GM21515 (cell line): ENCODE measurements around the gene ALDH5A1.
"Not testable (repeated sequence)": the region's sequence is repeated elsewhere in the genome, so short reads cannot be mapped to it uniquely, and the experiment has no call there.

ENCODE experiments used
- ATAC-seq: cut with Tn5 transposase; IDR thresholded peaks from one replicate; pipeline ENCODE4 v1.9.1; 2021; ENCODE audit not compliant: unreplicated experiment

ALDH5A1 gene

DNA sequence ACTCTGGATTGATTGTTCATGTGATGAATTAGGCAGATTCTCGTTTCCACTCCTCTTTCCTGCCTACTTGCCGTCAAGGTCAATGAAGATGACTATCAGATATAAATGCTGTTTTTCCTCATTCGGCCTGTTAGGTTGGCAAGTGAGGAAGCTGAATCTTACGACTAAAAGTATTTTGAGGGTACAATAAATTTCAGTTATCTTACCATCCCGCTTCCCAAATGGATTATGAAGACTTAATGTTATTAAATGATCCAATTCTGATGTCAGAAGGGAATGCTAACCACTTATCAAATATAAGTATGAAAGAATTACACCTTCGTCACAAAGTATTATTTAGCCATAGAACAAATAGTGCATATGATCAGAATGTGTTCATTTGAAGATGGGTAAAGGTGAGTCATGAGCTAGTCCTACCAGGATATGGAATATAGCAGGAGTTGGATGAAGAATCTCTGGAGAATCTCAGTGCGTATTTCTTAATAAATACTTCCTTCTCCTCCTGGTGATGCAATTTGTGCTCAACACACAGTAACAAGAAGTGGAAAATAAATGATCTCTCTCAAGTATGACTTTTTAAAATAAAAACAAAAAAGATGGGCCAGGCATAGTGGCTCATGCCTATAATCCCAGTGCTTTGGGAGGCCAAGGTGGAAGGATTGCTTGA lies 10.0 kb upstream of the ALDH5A1 start:
- ATAC-seq, result no peak

DNA sequence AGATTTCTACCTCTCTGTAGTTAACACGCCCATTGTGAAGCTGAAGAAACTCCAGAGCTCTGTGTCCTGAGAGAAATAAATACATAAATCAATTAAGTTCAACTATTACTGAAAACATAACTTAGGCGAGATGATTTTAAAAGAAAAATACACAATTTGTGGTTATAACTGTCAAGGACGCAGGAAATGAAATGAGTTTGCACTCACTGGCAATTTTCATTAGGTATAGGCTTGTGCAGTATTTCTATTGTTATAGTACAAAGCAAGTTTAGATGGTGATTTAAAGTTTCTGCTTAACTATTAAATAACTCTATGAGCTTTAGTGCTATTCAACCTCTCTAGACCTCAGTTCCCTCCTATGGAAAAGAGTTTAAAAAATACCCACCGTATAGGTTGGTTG lies 8.7 kb upstream of the ALDH5A1 start:
- no peak for ATAC-seq

DNA sequence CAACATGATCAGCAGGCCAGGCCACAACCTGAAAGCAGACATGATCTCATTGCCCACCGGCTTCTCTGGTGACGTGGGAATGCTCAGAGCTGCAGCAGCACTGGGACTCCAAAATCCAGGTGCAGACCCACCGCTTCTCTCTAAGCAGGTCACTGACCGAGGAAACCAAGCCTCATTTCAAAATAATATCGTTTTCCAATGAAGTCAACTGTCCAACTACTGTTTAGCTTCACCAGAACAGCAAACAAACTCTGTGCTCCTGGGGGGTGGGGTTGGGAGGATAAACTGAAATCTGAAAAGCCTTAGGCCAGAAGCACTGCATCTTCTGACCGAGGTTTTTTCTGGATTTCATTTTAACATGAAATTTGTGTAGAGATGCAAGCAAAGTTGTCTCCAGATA lies 5.3 kb upstream of the ALDH5A1 start, which contains the start of gene GPLD1:
GPLD1 (minus strand) TSS at position 109 of the 400 bp plus-strand sequence; CDS start at position 42, 67 bp downstream.
- ATAC-seq, result no peak

DNA sequence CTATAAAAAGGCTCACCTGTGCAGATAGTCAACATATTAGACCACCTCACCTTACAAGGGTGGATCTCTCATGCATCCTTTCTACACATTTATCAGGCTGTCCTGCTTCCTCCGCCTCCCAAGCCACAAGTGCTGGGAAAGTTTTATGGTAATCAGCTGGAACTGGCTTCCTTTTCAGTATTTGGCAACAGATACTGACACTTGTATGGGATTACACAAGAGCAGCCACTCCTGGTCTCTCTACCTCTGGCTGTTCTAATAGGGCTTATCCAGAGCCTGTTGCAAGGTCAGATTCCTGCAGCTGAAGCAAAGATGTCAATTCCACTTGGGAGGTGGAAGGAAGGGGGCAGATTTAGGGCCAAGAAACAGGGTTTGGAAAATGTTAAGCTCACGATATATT lies 4.9 kb upstream of the ALDH5A1 start:
- ATAC-seq, result no peak

DNA sequence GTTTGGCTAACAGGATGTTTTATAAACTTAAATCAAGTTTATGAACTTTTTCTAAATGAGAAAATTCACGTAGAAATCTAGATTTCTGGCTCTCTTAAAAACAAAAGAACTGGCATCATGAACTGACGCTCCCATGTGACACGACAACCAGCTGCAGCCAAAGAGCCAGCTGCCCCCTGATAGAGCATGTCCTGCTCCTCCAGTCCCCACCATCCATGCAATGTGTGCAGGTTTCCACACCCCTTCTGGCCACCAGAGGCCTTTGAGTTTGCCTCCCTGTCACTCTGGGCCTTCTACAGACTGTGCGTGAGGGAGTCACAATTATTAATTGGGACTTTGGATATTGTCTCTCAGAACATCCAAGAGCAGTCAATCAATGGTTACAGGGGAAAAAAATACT lies 3.8 kb upstream of the ALDH5A1 start:
- ATAC-seq, result no peak

DNA sequence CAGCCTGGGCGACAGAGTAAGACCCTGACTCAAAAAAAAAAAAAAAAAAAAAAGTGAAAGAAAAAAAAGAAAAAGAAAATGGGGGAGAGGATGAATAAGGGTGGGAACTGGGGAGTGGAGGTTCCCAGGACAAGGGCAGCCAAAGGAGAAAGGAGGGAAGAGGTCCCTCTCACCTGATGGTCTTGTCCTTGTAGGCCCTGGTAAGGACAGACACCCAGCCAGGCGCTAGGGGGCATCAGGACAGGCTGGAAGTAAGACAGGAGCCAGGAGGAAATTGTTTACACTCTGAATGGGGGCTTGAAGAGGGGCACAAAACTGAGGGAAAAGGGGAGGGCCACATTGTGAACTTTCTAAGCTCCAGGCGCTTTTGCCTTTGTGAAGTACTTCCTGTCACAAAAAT lies 2.3 kb upstream of the ALDH5A1 start:
- no peak for ATAC-seq

DNA sequence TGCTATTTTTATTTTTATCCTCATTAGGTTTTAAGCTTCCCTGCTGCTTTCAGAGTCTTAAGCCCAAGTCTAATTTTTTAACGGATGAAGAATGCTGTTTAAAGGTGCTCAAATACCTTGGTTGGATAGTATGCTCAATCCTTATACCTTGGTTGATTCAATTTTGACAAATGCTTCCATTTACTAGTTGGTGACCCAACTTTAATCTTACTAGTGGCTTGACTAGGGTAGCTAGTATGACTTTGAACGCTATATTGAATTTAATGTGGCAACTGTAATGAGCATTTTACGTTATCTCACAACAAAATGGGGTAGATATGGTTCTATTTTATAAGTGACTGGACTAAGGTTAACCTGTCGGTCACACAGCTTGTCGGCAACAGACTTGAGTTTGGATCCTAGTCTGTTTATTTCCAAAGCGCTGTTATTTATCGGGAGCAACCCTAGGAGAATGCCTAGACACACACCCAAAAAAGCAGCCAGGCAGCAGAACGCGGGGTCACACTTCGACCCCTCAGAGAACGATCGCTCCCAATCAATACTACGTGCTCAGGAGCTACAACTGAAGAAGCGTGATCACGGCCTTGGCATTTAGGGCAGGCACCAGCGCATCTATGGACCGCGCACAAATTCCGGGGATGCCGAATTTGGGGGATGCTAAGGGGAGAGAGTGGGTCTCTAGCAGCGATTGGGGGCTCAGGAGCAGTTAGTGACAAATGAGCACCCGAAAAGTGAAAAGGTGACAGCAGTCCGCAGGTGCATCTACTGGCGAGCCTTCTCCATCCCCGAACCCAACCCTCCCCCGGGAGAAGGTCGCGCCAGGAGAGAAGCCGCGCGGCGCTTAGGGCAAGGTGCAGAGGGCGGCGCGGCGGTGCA lies 586 bp upstream of the ALDH5A1 start:
- ATAC-seq, result peak; percentile 4

DNA sequence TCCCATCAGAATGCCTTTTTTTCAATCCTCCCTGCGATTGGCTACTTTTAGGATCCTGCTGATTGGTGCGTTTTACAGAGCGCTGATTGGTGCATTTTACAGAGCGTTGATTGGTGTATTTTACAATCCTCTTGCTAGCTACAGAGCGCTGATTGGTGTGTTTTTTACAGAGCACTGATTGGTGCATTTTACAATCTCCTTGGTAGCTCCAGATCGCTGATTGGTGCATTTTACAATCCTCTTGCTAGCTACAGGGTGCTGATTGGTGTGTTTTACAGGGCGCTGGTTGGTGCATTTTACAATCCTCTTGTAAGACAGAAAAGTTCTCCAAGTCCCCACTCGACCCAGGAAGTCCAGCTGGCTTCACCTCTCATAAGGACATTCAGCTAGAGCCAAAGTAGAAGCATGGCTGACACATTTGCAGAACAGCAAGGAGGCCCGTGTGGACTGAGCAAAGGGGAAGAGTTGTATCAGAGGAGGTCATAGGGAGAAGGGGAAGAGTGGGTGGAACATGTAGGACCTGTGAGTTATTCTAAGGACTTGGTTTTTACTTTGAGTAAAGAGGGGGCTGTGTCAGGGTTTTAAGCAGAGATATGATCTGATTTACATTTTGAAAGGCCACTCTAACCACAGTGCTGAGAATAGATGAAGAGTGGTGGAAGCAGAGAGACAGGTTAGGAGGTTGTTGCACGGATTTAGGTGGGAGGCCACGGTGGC lies 2.6 kb downstream of the ALDH5A1 start:
- no peak for ATAC-seq

DNA sequence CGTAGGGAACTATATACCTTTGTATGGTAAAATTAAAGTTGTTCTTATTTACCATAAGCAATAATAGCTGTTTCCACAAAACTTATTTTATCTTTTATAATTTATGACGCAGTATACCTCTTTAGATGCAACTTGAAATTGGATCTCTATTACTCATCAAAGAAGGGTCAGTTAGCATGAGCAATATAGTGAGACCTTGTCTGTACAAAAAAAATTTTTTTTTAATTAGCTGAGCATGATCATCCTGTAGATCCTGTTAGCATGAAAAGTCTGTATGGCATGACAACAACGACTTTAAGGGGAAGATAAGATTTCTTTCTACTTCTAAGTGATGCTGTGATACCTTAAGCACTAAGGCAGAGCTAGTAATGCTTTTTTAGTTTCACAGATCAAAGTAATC lies 5.9 kb downstream of the ALDH5A1 start:
- ATAC-seq, result no peak

DNA sequence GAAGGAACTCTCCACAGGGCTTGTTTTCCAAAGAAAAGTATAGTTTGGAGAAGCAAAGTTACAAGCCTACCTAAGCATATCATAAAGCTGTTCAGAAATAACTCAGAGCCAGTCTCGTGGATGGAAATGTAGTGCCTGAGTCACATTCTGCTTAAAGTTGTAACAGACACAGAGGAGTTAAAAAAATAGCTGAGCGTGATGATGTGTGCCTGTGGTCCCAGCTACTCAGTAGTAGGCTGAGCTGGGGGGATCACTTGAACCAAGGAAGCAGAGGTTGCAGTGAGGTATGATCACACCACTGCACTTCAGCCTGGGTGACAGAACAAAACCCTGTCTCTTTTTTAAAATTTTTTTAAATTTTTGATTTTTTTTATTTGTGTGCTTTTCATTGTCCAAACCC lies 6.6 kb downstream of the ALDH5A1 start:
- no peak for ATAC-seq

DNA sequence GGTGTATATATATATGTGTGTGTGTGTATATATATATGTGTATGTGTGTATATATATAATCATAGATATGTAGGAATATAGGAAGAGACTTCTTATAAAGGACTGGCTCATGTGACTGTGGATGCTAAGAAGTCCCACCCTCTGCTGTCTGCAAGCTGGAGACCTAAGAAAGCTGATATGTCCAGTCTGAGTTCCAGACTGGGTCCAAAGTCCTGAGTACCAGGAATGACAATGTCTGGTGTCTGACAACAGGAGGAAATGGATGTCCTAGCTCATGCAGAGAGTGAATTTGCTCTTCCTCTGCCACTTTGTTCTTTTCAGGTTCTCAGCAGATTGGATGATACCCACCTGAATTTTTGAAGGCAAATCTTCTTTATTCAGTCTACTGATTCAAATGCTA lies 7.1 kb downstream of the ALDH5A1 start:
- no peak for ATAC-seq

DNA sequence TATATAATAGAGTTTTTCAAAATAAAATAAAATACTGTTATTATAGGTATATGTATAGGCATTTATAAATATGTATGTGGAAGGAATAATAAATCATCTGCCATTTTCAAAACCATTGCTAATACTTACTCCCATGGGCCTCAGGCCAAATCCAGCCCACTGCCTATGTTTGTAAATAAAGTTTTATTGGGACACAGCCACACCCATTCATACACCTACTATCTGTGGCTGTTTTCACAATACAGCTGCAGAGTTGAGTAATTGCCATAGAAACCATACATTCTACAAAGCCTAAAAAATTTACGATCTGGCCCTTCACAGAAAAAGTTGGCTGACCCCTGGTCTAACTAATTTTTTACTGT lies 9.5 kb downstream of the ALDH5A1 start:
- ATAC-seq, result no peak

DNA sequence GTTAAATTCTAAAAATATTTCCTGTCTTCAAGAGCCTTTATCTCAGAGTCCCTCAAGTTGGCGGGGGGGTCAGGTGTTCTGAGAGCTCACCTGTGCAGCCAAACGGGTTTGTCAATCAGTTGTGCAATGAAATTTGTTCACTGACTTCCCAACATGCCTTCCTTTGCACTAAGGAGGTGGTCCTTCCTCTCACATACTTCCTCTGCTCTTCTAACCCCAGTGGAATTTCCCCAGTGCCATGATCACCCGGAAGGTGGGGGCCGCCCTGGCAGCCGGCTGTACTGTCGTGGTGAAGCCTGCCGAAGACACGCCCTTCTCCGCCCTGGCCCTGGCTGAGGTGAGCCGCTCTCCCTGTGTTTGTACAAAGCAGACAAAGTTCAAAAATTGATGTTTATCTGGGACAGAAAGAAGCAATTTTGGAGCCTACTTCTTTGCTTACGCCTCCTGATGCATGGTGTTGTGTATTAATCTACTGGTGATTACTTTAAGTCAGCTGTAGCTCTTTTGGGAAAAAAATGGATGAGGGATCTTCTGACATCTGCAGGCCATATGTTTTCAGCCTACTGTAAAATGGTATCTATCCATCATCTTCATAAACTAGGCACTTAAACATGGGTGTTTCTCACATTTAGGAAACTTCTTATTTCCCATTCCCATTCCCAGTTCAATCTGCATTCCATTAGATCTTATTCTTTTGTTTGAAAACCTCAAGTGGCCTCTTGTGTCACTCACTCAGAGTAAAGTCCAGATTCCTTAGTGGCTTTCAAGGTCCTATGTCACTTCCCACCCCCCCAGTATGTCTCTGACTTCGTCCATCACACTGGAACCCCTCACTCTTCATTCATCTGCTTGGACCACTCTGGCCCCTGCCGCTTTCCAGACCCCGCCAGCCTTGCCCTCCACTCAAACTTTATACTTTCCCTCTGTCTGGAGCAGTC lies 10.1 kb downstream of the ALDH5A1 start:
- ATAC-seq, result no peak

DNA sequence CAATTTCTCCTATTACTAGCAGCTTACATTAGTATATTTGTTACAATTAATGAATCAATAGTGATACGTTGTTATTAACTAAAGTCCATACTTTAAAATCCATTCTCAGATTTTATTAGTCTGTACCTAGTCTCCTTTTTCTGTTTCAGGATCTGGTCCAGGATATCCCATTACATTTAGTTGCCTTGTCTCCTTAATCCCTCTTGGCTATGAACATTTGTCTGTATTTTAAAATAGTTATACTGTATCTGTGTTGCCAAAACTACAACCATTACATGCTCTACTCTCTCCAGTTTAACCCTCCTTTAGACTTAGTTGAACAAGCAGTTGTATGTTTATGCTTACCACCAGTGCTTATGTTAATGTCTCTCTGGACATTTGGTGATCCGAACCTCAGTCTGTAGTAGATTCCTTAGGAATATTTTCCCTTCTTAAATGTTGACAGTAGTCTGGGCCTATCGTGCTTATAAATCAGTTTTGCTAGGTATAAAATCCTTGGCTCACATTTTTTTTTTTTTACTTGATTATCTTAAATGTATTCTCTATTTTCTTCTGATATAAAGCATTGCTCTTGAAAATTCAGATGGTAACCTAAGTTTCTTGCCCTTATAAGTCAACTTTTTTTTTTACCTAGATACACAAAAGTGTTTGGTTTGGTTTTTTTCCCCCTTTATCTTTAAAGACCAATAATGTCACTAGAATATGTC lies 12.2 kb downstream of the ALDH5A1 start:
- no peak for ATAC-seq

DNA sequence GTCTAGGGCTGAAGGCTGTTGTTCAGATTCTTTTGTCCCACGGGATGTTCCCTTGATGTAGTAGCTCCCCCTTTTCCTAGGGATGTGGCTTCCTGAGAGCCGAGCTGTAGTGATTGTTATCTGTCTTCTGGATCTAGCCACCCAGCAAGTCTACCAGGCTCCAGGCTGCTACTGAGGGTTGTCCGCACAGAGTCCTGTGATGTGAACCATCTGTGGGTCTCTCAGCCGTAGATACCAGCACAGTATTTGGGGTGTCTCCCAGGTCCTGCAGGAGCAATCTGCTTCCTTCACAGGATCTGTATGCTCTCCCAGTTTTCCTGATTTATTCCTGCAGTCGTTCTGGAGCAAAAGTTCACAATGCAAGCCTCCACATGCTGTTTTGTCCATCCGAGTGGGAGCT lies 17.2 kb downstream of the ALDH5A1 start:
- not testable (repeated sequence) for ATAC-seq

DNA sequence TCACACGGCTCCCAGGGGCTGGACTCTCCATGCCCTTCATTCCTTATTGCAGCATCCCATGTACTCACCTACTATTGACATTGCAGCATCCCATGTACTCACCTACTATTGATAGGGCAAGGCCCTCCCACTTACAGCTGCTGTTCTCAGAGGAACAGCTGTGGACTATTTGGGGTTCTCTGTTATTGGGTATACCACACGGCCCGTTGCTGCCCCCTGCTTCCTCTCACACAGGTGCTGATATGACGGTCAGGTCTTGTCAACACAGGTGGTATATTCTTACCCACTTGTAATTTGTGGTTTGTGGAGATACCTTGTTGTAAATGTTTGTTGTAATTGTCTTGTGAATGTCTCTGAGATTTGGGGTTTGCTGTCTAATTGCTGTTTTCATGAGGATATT lies 18.8 kb downstream of the ALDH5A1 start:
- ATAC-seq, result peak; percentile 56

DNA sequence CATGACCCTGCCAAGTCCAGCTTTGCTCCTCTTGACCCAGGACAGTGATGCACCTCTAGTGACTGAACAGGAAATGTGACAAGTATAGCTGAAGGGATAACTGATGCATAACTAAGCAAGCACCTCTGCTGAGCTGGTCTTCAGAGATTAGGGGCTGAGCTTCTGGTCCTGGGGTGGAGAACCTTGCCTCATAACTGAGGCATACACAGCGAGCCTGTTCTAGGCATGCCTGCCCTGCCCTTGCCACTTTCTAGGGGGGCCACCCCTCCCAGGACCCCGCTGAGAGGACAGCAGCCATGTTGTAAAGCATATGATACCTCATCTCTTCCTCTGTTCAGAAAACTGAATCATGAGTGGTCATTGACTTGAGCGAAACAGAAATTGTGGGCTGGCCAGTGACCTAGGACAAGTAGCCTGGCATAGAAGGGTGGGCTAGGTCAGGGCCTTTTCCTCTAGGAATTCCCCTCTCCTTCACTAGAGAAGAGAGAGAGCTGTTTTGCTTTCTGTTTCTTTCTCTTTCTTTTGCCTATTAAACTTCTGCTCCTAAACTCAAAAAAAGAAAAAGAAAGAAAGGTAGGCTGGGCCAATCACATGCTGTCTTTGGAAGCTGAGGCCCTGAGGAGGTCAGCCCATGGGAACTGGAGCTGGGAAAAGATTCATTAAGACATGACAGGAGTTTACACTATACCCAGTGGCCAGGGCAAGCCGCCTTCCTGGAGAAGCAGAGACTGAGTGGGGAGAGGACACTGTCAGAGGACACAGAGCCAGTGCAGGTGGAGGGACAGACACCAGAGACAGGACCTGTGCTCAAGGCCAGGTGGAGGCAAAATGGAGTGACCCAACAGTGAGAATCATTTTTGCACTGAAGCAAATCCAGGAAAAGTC lies 23.1 kb downstream of the ALDH5A1 start:
- ATAC-seq, result peak; percentile 70

DNA sequence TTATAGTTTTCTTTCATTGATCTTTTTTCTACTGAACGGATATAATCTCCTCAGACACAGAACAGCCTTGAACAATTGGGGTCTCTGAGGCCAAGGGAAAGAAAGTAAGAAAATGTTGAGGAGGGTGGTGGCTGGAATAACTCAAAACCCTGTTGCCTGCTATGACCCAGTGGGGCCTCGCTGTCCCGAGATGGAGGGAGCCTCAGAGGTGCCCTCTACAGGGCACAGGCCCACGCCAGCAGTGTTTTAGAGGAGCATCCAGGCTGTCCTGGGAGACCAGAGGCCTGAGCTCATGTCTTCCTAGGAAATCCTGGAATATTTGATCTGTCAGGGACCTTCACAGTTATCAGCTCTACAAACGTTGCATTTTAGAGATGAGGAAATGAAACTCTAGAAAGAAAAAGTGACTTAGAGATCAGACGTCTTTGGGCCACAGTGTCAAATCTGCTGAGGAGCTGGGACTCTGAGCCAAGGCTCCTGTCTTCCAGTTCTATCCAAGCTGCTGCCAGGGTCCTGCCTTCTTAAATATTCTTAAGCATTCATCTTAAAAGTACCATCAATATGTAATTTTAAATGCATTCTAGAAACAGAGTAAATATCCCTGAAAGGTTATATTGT lies 26.3 kb downstream of the ALDH5A1 start:
- peak; percentile 44 for ATAC-seq
